Measurements from ENCODE around the gene TMEM190.

Gene TMEM190

GRCh38 chr19:55339105-55339888, 37.3 kb upstream of the TMEM190 start, which contains the start of gene KMT5C (continued):
- TF ChIP-seq, protein P1, sequence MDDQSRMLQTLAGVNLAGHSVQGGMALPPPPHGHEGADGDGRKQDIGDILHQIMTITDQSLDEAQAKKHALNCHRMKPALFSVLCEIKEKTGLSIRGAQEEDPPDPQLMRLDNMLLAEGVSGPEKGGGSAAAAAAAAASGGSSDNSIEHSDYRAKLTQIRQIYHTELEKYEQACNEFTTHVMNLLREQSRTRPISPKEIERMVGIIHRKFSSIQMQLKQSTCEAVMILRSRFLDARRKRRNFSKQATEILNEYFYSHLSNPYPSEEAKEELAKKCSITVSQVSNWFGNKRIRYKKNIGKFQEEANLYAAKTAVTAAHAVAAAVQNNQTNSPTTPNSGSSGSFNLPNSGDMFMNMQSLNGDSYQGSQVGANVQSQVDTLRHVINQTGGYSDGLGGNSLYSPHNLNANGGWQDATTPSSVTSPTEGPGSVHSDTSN (CRISPR knock-in tag; IDR thresholded peaks at IDR 0.05) = peak; percentile 98
- TF ChIP-seq ZNF423 (tag by site-specific recombination; IDR thresholded peaks at IDR 0.05) = no peak
- peak; percentile 40 for TF ChIP-seq KLF1 (tag by site-specific recombination; IDR thresholded peaks at IDR 0.05)
- TF ChIP-seq ZNF596 (tag by site-specific recombination; IDR thresholded peaks at IDR 0.05) = no peak
- no peak for TF ChIP-seq ZBTB8A (tag by site-specific recombination; IDR thresholded peaks at IDR 0.05)
- TF ChIP-seq ZNF24 (tag by site-specific recombination; IDR thresholded peaks at IDR 0.05) = no peak; the same call in 1 of the 2 replicates
- TF ChIP-seq ZNF510 (tag by site-specific recombination; IDR thresholded peaks at IDR 0.05; ENCODE audit: insufficient replicate concordance) = no peak
- TF ChIP-seq ZNF792 (tag by site-specific recombination; IDR thresholded peaks at IDR 0.05) = no peak
- TF ChIP-seq ZNF626 (tag by site-specific recombination; IDR thresholded peaks at IDR 0.05) = no peak
- TF ChIP-seq WT1 (tag by site-specific recombination; IDR thresholded peaks at IDR 0.05) = no peak
- TF ChIP-seq ZNF768 (tag by site-specific recombination; IDR thresholded peaks at IDR 0.05) = no peak
- no peak for TF ChIP-seq MEIS1 (CRISPR knock-in tag; IDR thresholded peaks at IDR 0.05; ENCODE audit: borderline replicate concordance)
- no peak for TF ChIP-seq ZNF404 (tag by site-specific recombination; IDR thresholded peaks at IDR 0.05)
- no peak for TF ChIP-seq ZNF558 (tag by site-specific recombination; IDR thresholded peaks at IDR 0.05)
- no peak for TF ChIP-seq ZNF530 (tag by site-specific recombination; IDR thresholded peaks at IDR 0.05; ENCODE audit: low read depth)
- peak; percentile 45 for TF ChIP-seq ZNF335 (tag by site-specific recombination; conservative IDR thresholded peaks at IDR 0.05)
- TF ChIP-seq ZNF148 (tag by site-specific recombination; IDR thresholded peaks at IDR 0.05; ENCODE audit: borderline replicate concordance) = no peak
- no peak for TF ChIP-seq REPIN1 (tag by site-specific recombination; IDR thresholded peaks at IDR 0.05; ENCODE audit: low read depth)
- TF ChIP-seq, protein P2, sequence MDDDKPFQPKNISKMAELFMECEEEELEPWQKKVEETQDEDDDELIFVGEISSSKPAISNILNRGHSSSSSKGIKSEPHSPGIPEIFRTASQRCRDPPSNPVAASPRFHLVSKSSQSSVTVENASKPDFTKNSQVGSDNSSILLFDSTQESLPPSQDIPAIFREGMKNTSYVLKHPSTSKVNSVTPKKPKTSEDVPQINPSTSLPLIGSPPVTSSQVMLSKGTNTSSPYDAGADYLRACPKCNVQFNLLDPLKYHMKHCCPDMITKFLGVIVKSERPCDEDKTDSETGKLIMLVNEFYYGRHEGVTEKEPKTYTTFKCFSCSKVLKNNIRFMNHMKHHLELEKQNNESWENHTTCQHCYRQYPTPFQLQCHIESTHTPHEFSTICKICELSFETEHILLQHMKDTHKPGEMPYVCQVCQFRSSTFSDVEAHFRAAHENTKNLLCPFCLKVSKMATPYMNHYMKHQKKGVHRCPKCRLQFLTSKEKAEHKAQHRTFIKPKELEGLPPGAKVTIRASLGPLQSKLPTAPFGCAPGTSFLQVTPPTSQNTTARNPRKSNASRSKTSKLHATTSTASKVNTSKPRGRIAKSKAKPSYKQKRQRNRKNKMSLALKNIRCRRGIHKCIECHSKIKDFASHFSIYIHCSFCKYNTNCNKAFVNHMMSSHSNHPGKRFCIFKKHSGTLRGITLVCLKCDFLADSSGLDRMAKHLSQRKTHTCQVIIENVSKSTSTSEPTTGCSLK (tag by site-specific recombination; IDR thresholded peaks at IDR 0.05) = no peak
- TF ChIP-seq PRDM1 (tag by site-specific recombination; IDR thresholded peaks at IDR 0.05) = peak; percentile 98
- TF ChIP-seq ZNF580 (tag by site-specific recombination; IDR thresholded peaks at IDR 0.05) = 0 out of 2 replicates have a peak, but pooled peaks have one; percentile 6
- no peak for TF ChIP-seq TCF7L2 (IDR thresholded peaks at IDR 0.05; ENCODE audit: borderline replicate concordance, low read depth, low read length)
- TF ChIP-seq ZNF202 (tag by site-specific recombination; IDR thresholded peaks at IDR 0.05; ENCODE audit: borderline replicate concordance) = no peak
- peak; percentile 79 for TF ChIP-seq ZXDB (tag by site-specific recombination; IDR thresholded peaks at IDR 0.05)
- no peak for TF ChIP-seq ZNF302 (tag by site-specific recombination; IDR thresholded peaks at IDR 0.05; ENCODE audit: low read depth)
- TF ChIP-seq ZNF658 (tag by site-specific recombination; IDR thresholded peaks at IDR 0.05) = no peak
- no peak for TF ChIP-seq YY2 (tag by site-specific recombination; IDR thresholded peaks at IDR 0.05)
- TF ChIP-seq BCL11B (tag by site-specific recombination; IDR thresholded peaks at IDR 0.05; ENCODE audit: low read depth) = 0 out of 2 replicates have a peak, but pooled peaks have one; percentile 39
- TF ChIP-seq ZNF157 (tag by site-specific recombination; IDR thresholded peaks at IDR 0.05) = no peak
- no peak for TF ChIP-seq ZNF654 (tag by site-specific recombination; IDR thresholded peaks at IDR 0.05; ENCODE audit: low read depth)
- no peak for TF ChIP-seq ZNF223 (tag by site-specific recombination; IDR thresholded peaks at IDR 0.05)
- TF ChIP-seq ZNF777 (tag by site-specific recombination; IDR thresholded peaks at IDR 0.05; ENCODE audit: borderline replicate concordance) = no peak
- TF ChIP-seq SP2 (tag by site-specific recombination; IDR thresholded peaks at IDR 0.05) = peak; percentile 98
- peak; percentile 67 for TF ChIP-seq GLIS2 (tag by site-specific recombination; IDR thresholded peaks at IDR 0.05)
- TF ChIP-seq ZNF843 (tag by site-specific recombination; IDR thresholded peaks at IDR 0.05) = peak; percentile 47; the same call in 1 of the 2 replicates
- TF ChIP-seq ZNF184 (tag by site-specific recombination; IDR thresholded peaks at IDR 0.05) = no peak
- TF ChIP-seq ZNF571 (tag by site-specific recombination; IDR thresholded peaks at IDR 0.05) = no peak

Data from HEK293 (cell line).